KMS-11 (cell line): ENCODE data around the gene PALM.
"Not testable (repeated sequence)": the region's sequence is repeated elsewhere in the genome, so short reads cannot be mapped to it uniquely, and the experiment has no call there.

Source experiments
- H2AFZ ChIP-seq: fragments of 200-600 bp; sonication (generic); 2 replicates; pipeline ENCODE4 v1.6.1; 2016; ENCODE audit warnings: antibody characterized with exemption, mixed run types, low read depth
- H3K27ac ChIP-seq: fragments of 200-600 bp; sonication (generic); 2 replicates; pipeline ENCODE4 v1.6.1; 2016; ENCODE audit warnings: mild to moderate bottlenecking, mixed run types
- H3K27me3 ChIP-seq: fragments of 200-600 bp; sonication (generic); 2 replicates; pipeline ENCODE4 v1.6.1; 2017; ENCODE audit warnings: mild to moderate bottlenecking, low read depth, mixed run types, moderate library complexity; ENCODE audit not compliant: insufficient read depth
- H3K36me3 ChIP-seq: fragments of 200-600 bp; sonication (generic); 2 replicates; pipeline ENCODE4 v1.6.1; 2017; ENCODE audit warnings: mild to moderate bottlenecking, mixed run types; ENCODE audit not compliant: insufficient read depth
- H3K4me1 ChIP-seq: fragments of 200-600 bp; sonication (generic); 2 replicates; pipeline ENCODE4 v1.6.1; 2016; ENCODE audit warnings: mild to moderate bottlenecking, low read depth, mixed run types; ENCODE audit not compliant: poor library complexity, severe bottlenecking
- H3K4me2 ChIP-seq: fragments of 200-600 bp; sonication (generic); 2 replicates; pipeline ENCODE4 v1.7.0; 2016; ENCODE audit warnings: mild to moderate bottlenecking, mixed run types
- H3K4me3 ChIP-seq: fragments of 200-600 bp; sonication (generic); IDR thresholded peaks from 2 replicates; pipeline ENCODE4 v1.6.1; 2017; ENCODE audit warnings: low read depth, low read length, mixed read lengths; ENCODE audit not compliant: insufficient read depth
- H3K79me2 ChIP-seq: fragments of 200-600 bp; sonication (generic); 2 replicates; pipeline ENCODE4 v1.6.1; 2016; ENCODE audit warnings: low read depth, mixed run types; ENCODE audit not compliant: insufficient read depth
- H3K9ac ChIP-seq: fragments of 200-600 bp; sonication (generic); 2 replicates; pipeline ENCODE4 v1.6.1; 2016; ENCODE audit warnings: mild to moderate bottlenecking, mixed run types
- H4K20me1 ChIP-seq: fragments of 200-600 bp; sonication (generic); 2 replicates; pipeline ENCODE4 v1.6.1; 2016; ENCODE audit warnings: mild to moderate bottlenecking, mixed run types; ENCODE audit not compliant: insufficient read depth
- CTCF ChIP-seq: fragments of 200-600 bp; sonication (generic); conservative IDR thresholded peaks from 2 replicates; pipeline ENCODE4 v1.6.1; 2017; ENCODE audit warnings: low read depth, mild to moderate bottlenecking, antibody characterized with exemption, low read length, moderate library complexity, mixed read lengths

Gene PALM

GRCh38 chr19:662207-662961, 46.4 kb upstream of the PALM start:
- no peak for TF ChIP-seq CTCF
- Histone ChIP-seq H3K27me3 (peaks cover 7% of the 10 kb centered on the region), H3K9ac (peak overlapping the region; percentile 97), H3K79me2 (peaks cover 52% of the 10 kb centered on the region), H3K4me2 (peak overlapping the region; percentile 97), H2AFZ (no peak overlapping the region), H3K4me3 (peak overlapping the region; percentile 28), H4K20me1 (peaks cover 26% of the 10 kb centered on the region), H3K27ac (peak overlapping the region; percentile 97), H3K36me3 (no peaks in the 10 kb centered on the region), H3K4me1 (peaks cover 36% of the 10 kb centered on the region)

- Histone ChIP-seq H2AFZ (peak within 1 kb of the TSS; percentile 83), H3K9ac (peak within 1 kb of the TSS; percentile 97), H3K27ac (peak within 1 kb of the TSS; percentile 97), H3K79me2 (peaks cover 45% of the 10 kb centered on the region), H4K20me1 (peaks cover 19% of the 10 kb centered on the region), H3K4me1 (peaks cover 36% of the 10 kb centered on the region), H3K4me2 (peak within 1 kb of the TSS; percentile 97), H3K36me3 (no peaks in the 10 kb centered on the region), H3K4me3 (peak within 1 kb of the TSS; percentile 28), H3K27me3 (peaks cover 13% of the 10 kb centered on the region)
- TF ChIP-seq CTCF, result no peak
Observed at GRCh38 chr19:662962-663681, 45.6 kb upstream of the PALM start, which contains the start of gene RNF126. TSS of gene RNF126 (minus strand) at chr19:663214. CDS start at chr19:663121, 93 bp downstream.

GRCh38 chr19:663682-664117, 45.0 kb upstream of the PALM start:
- no peaks in the 10 kb centered on the region for H3K36me3 ChIP-seq
- no peak overlapping the region for H3K4me3 ChIP-seq
- H3K4me1 ChIP-seq, result peaks cover 33% of the 10 kb centered on the region
- H4K20me1 ChIP-seq, result peaks cover 13% of the 10 kb centered on the region
- H3K79me2 ChIP-seq, result peaks cover 39% of the 10 kb centered on the region
- peak overlapping the region; percentile 37; the same call in 1 of the 2 replicates for H3K9ac ChIP-seq
- no peak overlapping the region for H3K27ac ChIP-seq
- H3K4me2 ChIP-seq, result peak overlapping the region; percentile 86
- H3K27me3 ChIP-seq, result peaks cover 19% of the 10 kb centered on the region
- TF ChIP-seq CTCF, result no peak
- H2AFZ ChIP-seq, result peak overlapping the region; percentile 83

GRCh38 chr19:664913-665443, 43.8 kb upstream of the PALM start:
- Histone ChIP-seq H2AFZ (peak overlapping the region; percentile 34; the same call in 1 of the 2 replicates), H4K20me1 (peaks cover 2% of the 10 kb centered on the region; the same call in 1 of the 2 replicates), H3K27me3 (peaks cover 32% of the 10 kb centered on the region), H3K4me2 (peak overlapping the region; percentile 39), H3K4me3 (no peak overlapping the region), H3K79me2 (peaks cover 26% of the 10 kb centered on the region), H3K36me3 (no peaks in the 10 kb centered on the region), H3K4me1 (peaks cover 20% of the 10 kb centered on the region), H3K27ac (no peak overlapping the region), H3K9ac (no peak overlapping the region)
- peak; percentile 83 for TF ChIP-seq CTCF

- not testable (repeated sequence) for H2AFZ ChIP-seq, H3K4me2 ChIP-seq, H3K27ac ChIP-seq, H3K4me3 ChIP-seq, H3K79me2 ChIP-seq, H3K9ac ChIP-seq, H3K36me3 ChIP-seq, H4K20me1 ChIP-seq
- peaks cover 49% of the 10 kb centered on the region for H3K27me3 ChIP-seq
- H3K4me1 ChIP-seq, result peaks cover 17% of the 10 kb centered on the region
Observed at GRCh38 chr19:666985-667573, 41.7 kb upstream of the PALM start.

GRCh38 chr19:668675-669434, 39.9 kb upstream of the PALM start:
- H3K79me2 ChIP-seq, H3K4me3 ChIP-seq, H2AFZ ChIP-seq, H4K20me1 ChIP-seq, H3K36me3 ChIP-seq, H3K9ac ChIP-seq, H3K27ac ChIP-seq, H3K4me2 ChIP-seq: not testable (repeated sequence)
- Histone ChIP-seq H3K4me1 (peaks cover 12% of the 10 kb centered on the region), H3K27me3 (peaks cover 67% of the 10 kb centered on the region)
